ENCODE data around the gene INKA2.

INKA2 gene

DNA sequence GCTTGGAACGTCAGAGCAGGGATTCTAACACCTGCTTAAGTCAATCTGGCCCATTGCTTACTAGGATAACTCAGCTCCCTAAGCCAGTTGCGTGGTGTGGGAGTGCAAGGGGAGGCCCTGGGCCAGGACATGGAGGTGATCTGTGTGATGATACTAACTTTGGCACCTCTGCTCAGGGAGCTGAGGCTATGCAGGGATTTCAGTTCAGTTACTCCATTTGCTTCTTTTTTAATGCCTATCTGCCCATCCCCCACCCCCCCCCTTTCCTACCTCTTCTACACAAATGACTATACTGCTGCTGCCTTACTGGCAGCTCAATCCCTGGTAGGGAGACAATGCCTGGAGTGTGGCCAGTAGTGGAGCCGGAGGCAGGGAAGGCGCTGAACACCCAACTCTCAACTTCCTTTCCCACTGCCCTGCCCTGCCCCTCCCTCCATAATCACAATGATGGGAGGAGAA lies 19.5 kb downstream of the INKA2 start:
- Histone ChIP-seq H3K36me3 (ENCODE audit: insufficient read depth, low read length) (0 out of 2 replicates have a peak, but pooled peaks cover 2% of the 10 kb centered on the region), H3K9ac (ENCODE audit: low read depth, low read length) (no peak overlapping the region), H3K9me3 (ENCODE audit: insufficient read depth, low read depth, low read length) (no peaks in the 10 kb centered on the region), H3K27ac (ENCODE audit: low read depth, low read length) (no peak overlapping the region), H3K4me3 (ENCODE audit: low read length) (no peak overlapping the region), H3K27me3 (ENCODE audit: insufficient read depth, low read length) (no peaks in the 10 kb centered on the region), H3K4me1 (ENCODE audit: insufficient read depth, low read length) (peaks cover 17% of the 10 kb centered on the region; the same call in 1 of the 2 replicates)
- 89% methylated on average over 2 of the region's 4 CpGs for WGBS

DNA sequence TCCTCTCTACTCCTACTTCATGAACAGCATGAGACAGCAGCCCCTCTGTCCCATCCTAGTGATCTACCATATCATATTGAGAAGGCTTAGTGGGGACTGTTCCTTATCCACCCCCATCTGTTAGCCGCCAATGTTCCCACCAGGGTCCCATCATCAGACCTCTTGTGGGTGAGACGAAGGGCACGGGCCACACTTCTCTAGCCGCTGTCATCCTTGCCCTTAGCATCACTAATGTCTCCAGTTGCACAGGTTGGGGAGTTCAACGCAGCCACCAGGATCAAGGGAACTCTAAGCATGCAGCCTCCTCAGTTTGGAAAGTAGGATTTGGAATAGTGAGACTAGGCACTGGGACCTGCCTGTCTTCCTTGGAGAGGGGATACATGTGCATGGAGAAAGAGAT lies 20.1 kb downstream of the INKA2 start:
- Histone ChIP-seq H3K9ac (ENCODE audit: low read depth, low read length) (no peak overlapping the region), H3K27ac (ENCODE audit: low read depth, low read length) (no peak overlapping the region), H3K9me3 (ENCODE audit: insufficient read depth, low read depth, low read length) (no peaks in the 10 kb centered on the region), H3K36me3 (ENCODE audit: insufficient read depth, low read length) (0 out of 2 replicates have a peak, but pooled peaks cover 2% of the 10 kb centered on the region), H3K4me3 (ENCODE audit: low read length) (no peak overlapping the region), H3K4me1 (ENCODE audit: insufficient read depth, low read length) (peaks cover 15% of the 10 kb centered on the region; the same call in 1 of the 2 replicates), H3K27me3 (ENCODE audit: insufficient read depth, low read length) (no peaks in the 10 kb centered on the region)
- 91% methylated on average over 5 of the region's 5 CpGs for WGBS

GRCh38 chr1:111717450-111717849 lies 21.7 kb downstream of the INKA2 start:
- H3K4me1 ChIP-seq (ENCODE audit: insufficient read depth, low read length): peaks cover 15% of the 10 kb centered on the region; the same call in 1 of the 2 replicates
- H3K27ac ChIP-seq (ENCODE audit: low read depth, low read length): no peak overlapping the region
- H3K36me3 ChIP-seq (ENCODE audit: insufficient read depth, low read length): 0 out of 2 replicates have a peak, but pooled peaks cover 2% of the 10 kb centered on the region
- 94% methylated on average over 2 of the region's 2 CpGs for WGBS
- H3K4me3 ChIP-seq (ENCODE audit: low read length): no peak overlapping the region
- no peaks in the 10 kb centered on the region for H3K9me3 ChIP-seq (ENCODE audit: insufficient read depth, low read depth, low read length)
- H3K9ac ChIP-seq (ENCODE audit: low read depth, low read length): no peak overlapping the region
- H3K27me3 ChIP-seq (ENCODE audit: insufficient read depth, low read length): no peaks in the 10 kb centered on the region

DNA sequence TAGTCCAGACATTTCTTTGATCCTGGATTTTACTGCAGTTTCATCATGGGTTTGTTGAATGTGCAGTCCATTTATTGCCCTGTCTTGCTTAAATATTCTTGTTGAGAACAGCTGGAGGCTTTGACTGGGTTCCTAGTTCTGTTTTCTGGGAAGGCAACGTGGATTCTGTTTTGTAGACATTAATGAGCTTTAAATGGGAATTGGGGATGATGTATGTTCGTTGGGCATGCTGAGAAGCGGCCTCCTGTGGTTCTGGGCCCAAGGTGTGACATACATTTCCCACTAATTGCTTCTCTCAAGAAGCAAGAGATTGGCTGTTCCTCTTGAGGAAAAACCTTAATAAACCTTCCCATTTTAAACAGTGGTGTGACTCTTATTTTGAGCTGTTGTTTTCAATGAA lies 22.9 kb downstream of the INKA2 start:
- Histone ChIP-seq H3K27me3 (ENCODE audit: insufficient read depth, low read length) (no peaks in the 10 kb centered on the region), H3K9me3 (ENCODE audit: insufficient read depth, low read depth, low read length) (no peaks in the 10 kb centered on the region)

GRCh38 chr1:111709986-111710385 lies 29.2 kb downstream of the INKA2 start:
- Histone ChIP-seq H3K9me3 (ENCODE audit: insufficient read depth, low read depth, low read length) (no peaks in the 10 kb centered on the region), H3K27ac (ENCODE audit: low read depth, low read length) (no peak overlapping the region), H3K27me3 (ENCODE audit: insufficient read depth, low read length) (no peaks in the 10 kb centered on the region), H3K4me3 (ENCODE audit: low read length) (no peak overlapping the region), H3K36me3 (ENCODE audit: insufficient read depth, low read length) (peaks cover 47% of the 10 kb centered on the region), H3K9ac (ENCODE audit: low read depth, low read length) (no peak overlapping the region), H3K4me1 (ENCODE audit: insufficient read depth, low read length) (no peaks in the 10 kb centered on the region)
- 83% methylated on average over 1 of the region's 1 CpG for WGBS

More for the DNA sequence above, 22.9 kb downstream of the INKA2 start:
- 72% methylated on average over 3 of the region's 3 CpGs for WGBS
- Histone ChIP-seq H3K27ac (ENCODE audit: low read depth, low read length) (no peak overlapping the region), H3K9ac (ENCODE audit: low read depth, low read length) (no peak overlapping the region), H3K4me3 (ENCODE audit: low read length) (no peak overlapping the region), H3K36me3 (ENCODE audit: insufficient read depth, low read length) (0 out of 2 replicates have a peak, but pooled peaks cover 2% of the 10 kb centered on the region), H3K4me1 (ENCODE audit: insufficient read depth, low read length) (peaks cover 13% of the 10 kb centered on the region; the same call in 1 of the 2 replicates)

DNA sequence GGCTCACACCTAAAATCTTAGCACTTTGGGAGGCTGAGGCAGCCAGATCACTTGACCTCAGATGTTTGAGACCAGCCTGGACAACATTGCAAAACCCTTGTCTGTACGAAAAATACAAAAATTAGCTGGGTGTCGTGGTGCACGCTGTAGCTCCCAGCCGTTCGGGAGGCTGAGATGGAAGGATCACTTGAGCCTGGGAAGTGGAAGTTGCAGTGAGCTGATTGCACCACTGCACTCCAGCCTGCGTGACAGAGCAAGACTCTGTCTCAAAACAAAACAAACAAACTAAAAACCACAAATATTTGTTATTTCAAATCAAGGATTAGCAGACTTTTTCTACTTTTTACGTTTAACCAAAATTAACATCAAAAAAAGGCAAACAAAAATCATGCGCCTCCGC lies 31.3 kb downstream of the INKA2 start:
- Histone ChIP-seq H3K27me3 (ENCODE audit: insufficient read depth, low read length) (no peaks in the 10 kb centered on the region), H3K36me3 (ENCODE audit: insufficient read depth, low read length) (peaks cover 67% of the 10 kb centered on the region), H3K9ac (ENCODE audit: low read depth, low read length) (no peak overlapping the region), H3K4me1 (ENCODE audit: insufficient read depth, low read length) (no peaks in the 10 kb centered on the region), H3K9me3 (ENCODE audit: insufficient read depth, low read depth, low read length) (no peaks in the 10 kb centered on the region), H3K4me3 (ENCODE audit: low read length) (no peak overlapping the region), H3K27ac (ENCODE audit: low read depth, low read length) (no peak overlapping the region)
- 96% methylated on average over 8 of the region's 9 CpGs for WGBS

- WGBS: 89% methylated on average over 2 of the region's 2 CpGs
- H3K4me1 ChIP-seq (ENCODE audit: insufficient read depth, low read length): no peaks in the 10 kb centered on the region
- no peak overlapping the region for H3K9ac ChIP-seq (ENCODE audit: low read depth, low read length)
- no peaks in the 10 kb centered on the region for H3K27me3 ChIP-seq (ENCODE audit: insufficient read depth, low read length)
- no peak overlapping the region for H3K4me3 ChIP-seq (ENCODE audit: low read length)
- no peaks in the 10 kb centered on the region for H3K9me3 ChIP-seq (ENCODE audit: insufficient read depth, low read depth, low read length)
- H3K36me3 ChIP-seq (ENCODE audit: insufficient read depth, low read length): peaks cover 75% of the 10 kb centered on the region
- no peak overlapping the region for H3K27ac ChIP-seq (ENCODE audit: low read depth, low read length)
These were observed 32.3 kb downstream of the INKA2 start for GRCh38 chr1:111706921-111707320.

DNA sequence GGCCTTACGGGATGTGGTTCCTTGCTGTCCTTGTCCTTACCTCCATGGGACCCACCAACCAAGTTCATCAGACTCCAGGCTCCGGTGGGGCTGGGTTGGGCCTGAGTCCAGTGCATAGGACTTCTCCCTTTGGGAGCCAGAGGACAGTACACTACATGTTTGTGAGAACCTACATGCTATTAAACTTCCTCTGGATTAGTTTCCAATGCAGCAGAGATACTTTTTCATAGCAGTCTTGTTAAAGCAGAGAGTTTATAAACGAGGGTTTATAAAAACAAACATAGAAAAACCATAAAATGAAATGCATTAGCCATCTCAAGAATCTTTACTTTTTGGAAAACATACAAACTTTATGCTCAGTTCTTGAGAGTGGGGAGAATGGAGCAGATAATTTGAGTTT lies 33.4 kb downstream of the INKA2 start:
- 91% methylated on average over 2 of the region's 3 CpGs for WGBS

DNA sequence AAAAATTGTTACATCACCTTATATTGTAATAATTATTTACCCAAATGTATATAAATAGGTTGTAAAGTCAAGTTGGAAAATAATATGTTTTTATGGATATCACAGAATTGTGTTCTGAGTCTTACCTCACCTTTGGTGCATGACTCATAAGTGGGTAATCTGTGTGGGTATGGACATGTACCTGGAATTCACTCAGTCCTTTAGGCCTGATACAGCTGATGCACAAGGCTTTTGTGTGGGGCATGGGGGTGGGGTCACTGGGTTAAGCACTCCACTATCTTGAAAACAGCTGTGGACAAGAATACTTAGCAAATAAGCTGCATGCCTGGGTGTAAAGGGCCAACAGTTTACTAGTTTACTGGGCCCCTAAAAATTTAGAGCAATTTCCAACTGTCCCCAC lies 34.4 kb downstream of the INKA2 start:
- H3K27me3 ChIP-seq (ENCODE audit: insufficient read depth, low read length): no peaks in the 10 kb centered on the region
- H3K9me3 ChIP-seq (ENCODE audit: insufficient read depth, low read depth, low read length): no peaks in the 10 kb centered on the region
- no peak overlapping the region for H3K27ac ChIP-seq (ENCODE audit: low read depth, low read length)
- no peak overlapping the region for H3K4me3 ChIP-seq (ENCODE audit: low read length)
- H3K4me1 ChIP-seq (ENCODE audit: insufficient read depth, low read length): no peaks in the 10 kb centered on the region
- H3K9ac ChIP-seq (ENCODE audit: low read depth, low read length): no peak overlapping the region
- peaks cover 95% of the 10 kb centered on the region for H3K36me3 ChIP-seq (ENCODE audit: insufficient read depth, low read length)

More for the DNA sequence above, 33.4 kb downstream of the INKA2 start:
- H3K9ac ChIP-seq (ENCODE audit: low read depth, low read length): no peak overlapping the region
- H3K36me3 ChIP-seq (ENCODE audit: insufficient read depth, low read length): peaks cover 86% of the 10 kb centered on the region
- no peak overlapping the region for H3K27ac ChIP-seq (ENCODE audit: low read depth, low read length)
- no peaks in the 10 kb centered on the region for H3K9me3 ChIP-seq (ENCODE audit: insufficient read depth, low read depth, low read length)
- H3K4me1 ChIP-seq (ENCODE audit: insufficient read depth, low read length): no peaks in the 10 kb centered on the region
- H3K27me3 ChIP-seq (ENCODE audit: insufficient read depth, low read length): no peaks in the 10 kb centered on the region
- no peak overlapping the region for H3K4me3 ChIP-seq (ENCODE audit: low read length)

DNA sequence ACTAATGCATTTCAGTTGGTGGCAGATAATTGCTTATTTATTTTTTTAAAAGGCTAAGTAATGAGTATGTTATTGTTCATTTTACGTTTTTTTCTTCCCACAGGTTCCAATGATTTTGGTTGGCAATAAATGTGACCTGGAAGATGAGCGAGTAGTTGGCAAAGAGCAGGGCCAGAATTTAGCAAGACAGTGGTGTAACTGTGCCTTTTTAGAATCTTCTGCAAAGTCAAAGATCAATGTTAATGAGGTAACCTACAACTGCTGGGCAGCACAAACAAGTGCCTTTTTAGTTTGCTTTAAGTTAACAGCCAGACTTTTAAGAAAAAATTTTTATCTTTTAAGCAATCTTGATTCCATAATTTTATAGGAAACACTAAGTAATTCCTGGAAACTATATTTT lies 35.0 kb downstream of the INKA2 start:
- 92% methylated on average over 2 of the region's 2 CpGs for WGBS
- Histone ChIP-seq H3K36me3 (ENCODE audit: insufficient read depth, low read length) (peaks cover 95% of the 10 kb centered on the region), H3K9me3 (ENCODE audit: insufficient read depth, low read depth, low read length) (no peaks in the 10 kb centered on the region), H3K9ac (ENCODE audit: low read depth, low read length) (no peak overlapping the region), H3K27ac (ENCODE audit: low read depth, low read length) (no peak overlapping the region), H3K4me1 (ENCODE audit: insufficient read depth, low read length) (no peaks in the 10 kb centered on the region), H3K27me3 (ENCODE audit: insufficient read depth, low read length) (no peaks in the 10 kb centered on the region), H3K4me3 (ENCODE audit: low read length) (no peak overlapping the region)

GRCh38 chr1:111702504-111703050 lies 36.6 kb downstream of the INKA2 start:
- no peaks in the 10 kb centered on the region for H3K9me3 ChIP-seq (ENCODE audit: insufficient read depth, low read depth, low read length)
- no peaks in the 10 kb centered on the region for H3K4me1 ChIP-seq (ENCODE audit: insufficient read depth, low read length)
- WGBS: 94% methylated on average over 5 of the region's 5 CpGs
- H3K4me3 ChIP-seq (ENCODE audit: low read length): no peak overlapping the region
- no peak overlapping the region for H3K9ac ChIP-seq (ENCODE audit: low read depth, low read length)
- H3K27ac ChIP-seq (ENCODE audit: low read depth, low read length): no peak overlapping the region
- peaks cover 96% of the 10 kb centered on the region for H3K36me3 ChIP-seq (ENCODE audit: insufficient read depth, low read length)
- no peaks in the 10 kb centered on the region for H3K27me3 ChIP-seq (ENCODE audit: insufficient read depth, low read length)

- Histone ChIP-seq H3K36me3 (ENCODE audit: insufficient read depth, low read length) (peaks cover 97% of the 10 kb centered on the region), H3K9ac (ENCODE audit: low read depth, low read length) (no peak overlapping the region), H3K4me3 (ENCODE audit: low read length) (no peak overlapping the region), H3K4me1 (ENCODE audit: insufficient read depth, low read length) (no peaks in the 10 kb centered on the region), H3K9me3 (ENCODE audit: insufficient read depth, low read depth, low read length) (no peaks in the 10 kb centered on the region), H3K27ac (ENCODE audit: low read depth, low read length) (no peak overlapping the region), H3K27me3 (ENCODE audit: insufficient read depth, low read length) (no peaks in the 10 kb centered on the region)
These were observed 39.9 kb downstream of the INKA2 start for GRCh38 chr1:111699268-111699667.

Measured in HUES64 (cell line).